Right lobe of liver (tissue), 6 donors: ENCODE measurements around the gene PRKN. TPM values are rescaled to one million over a fixed set of nuclear protein-coding genes. Genes with fewer than 3 reads are reported as not detected.

Experiments used
- ATAC-seq, 4 donors: fragments of 200-7000 bp; cut with Tn5 transposase; one replicate each; pipeline ENCODE4 v1.9.1; 2020; ENCODE audit warnings: mild to moderate bottlenecking in 4 of 4, moderate library complexity in 4 of 4
- DNase-seq, 3 donors: peaks; one replicate each; pipeline ENCODE4 v3.0.0-alpha.2; 2020
- H3K27ac ChIP-seq, 3 donors: fragments of 200-600 bp; one replicate each; pipeline ENCODE4 v1.8.0; 2022
- H3K27me3 ChIP-seq, 2 donors: fragments of 200-600 bp; one replicate each; pipeline ENCODE4 v1.8.0; 2022
- H3K36me3 ChIP-seq, 4 donors: fragments of 200-600 bp; sonication (generic) in 1 of 4; one replicate each; pipeline versions ENCODE4 v1.5.1 to v1.8.0; 2017 to 2022; ENCODE audit warnings: control low read depth in 1 of 4
- H3K4me1 ChIP-seq, 4 donors: fragments of 200-600 bp; sonication (generic) in 1 of 4; one replicate each; pipeline versions ENCODE4 v1.5.1 to v1.8.0; 2017 to 2022; ENCODE audit warnings: control low read depth in 1 of 4
- H3K4me3 ChIP-seq, 3 donors: fragments of 200-600 bp; one replicate each; pipeline ENCODE4 v1.8.0; 2022
- H3K9me3 ChIP-seq, 4 donors: fragments of 200-600 bp; sonication (generic) in 1 of 4; one replicate each; pipeline versions ENCODE4 v1.5.1 to v1.8.0; 2017 to 2022; ENCODE audit warnings: control low read depth in 1 of 4
- CTCF ChIP-seq, 4 donors: fragments of 200-600 bp in 3 of 4; fragments of 450-650 bp in 1 of 4; IDR thresholded peaks; one replicate each; pipeline versions ENCODE4 v1.5.1 to v1.8.0; 2016 to 2022; ENCODE audit warnings: antibody characterized with exemption in 4 of 4, mild to moderate bottlenecking in 2 of 4
- POLR2A ChIP-seq: fragments of 450-650 bp; IDR thresholded peaks from one replicate; pipeline ENCODE4 v1.6.1; 2017; ENCODE audit warnings: antibody characterized with exemption, mild to moderate bottlenecking
- WGBS: methylation state at CpG from one replicate; pipeline ENCODE4 v1.1.6; 2018; ENCODE audit warnings: low coverage, low lambda C conversion rate; ENCODE audit not compliant: insufficient coverage; ENCODE audit errors: missing lambda C conversion rate; 5-methylcytosine and 5-hydroxymethylcytosine counted together
- intact Hi-C, 2 donors: fragments of 100-400 bp; cut with DNase I; formaldehyde crosslinking; loops; one replicate each; pipeline versions ENCODE4 v1.11.2 to v1.14.1; 2022
- total RNA-seq, 6 experiments: library from RNA; depleted of rRNA in 2 of 6; stranded (reverse); fragments of >200 nt in 2 of 6; fragmentation: NEBNext Ultra II Directional in 3 of 6; extraction: Animal tissue kit (Norgen Biotek cat#: 25700) in 3 of 6; gene quantifications; one replicate each; pipeline versions ENCODE4 v1.1.0 to v1.2.4, GENCODE V29; 2016 to 2023
- donor health status: DM: no; HTN: yes; CAD: no.
- donor health status: DM: no; HTN: no; CAD: no.
- donor health status: DM: no; HTN: no; CAD: no.
- donor health status: DM: no; HTN: yes; CAD: no.
- donor health status: DM: no; HTN: yes; CAD: no.

Gene PRKN
- total RNA-seq, 6 experiments from 2014 or later = 1.1 to 3.7 (median 2.2) TPM

GRCh38 chr6:162736961-162737360 lies 9.4 kb upstream of the PRKN start:
- 29% methylated on average over 1 of the region's 1 CpG for WGBS
- no peak for DNase-seq

GRCh38 chr6:162733489-162733888 lies 5.9 kb upstream of the PRKN start:
- no peak overlapping the region for H3K27ac ChIP-seq
- H3K36me3 ChIP-seq = no peaks in the 10 kb centered on the region
- no peak overlapping the region for H3K4me3 ChIP-seq
- H3K4me1 ChIP-seq = no peaks in the 10 kb centered on the region
- DNase-seq = no peak
- intact Hi-C loops = no loop called here
- WGBS = 84% methylated on average over 4 of the region's 4 CpGs
- ATAC-seq = no peak
- H3K27me3 ChIP-seq = no peaks in the 10 kb centered on the region
- no peaks in the 10 kb centered on the region for H3K9me3 ChIP-seq
- TF ChIP-seq CTCF (IDR thresholded peaks at IDR 0.05) = no peak
- TF ChIP-seq POLR2A = no peak

More at GRCh38 chr6:162736961-162737360, 9.4 kb upstream of the PRKN start:
- TF ChIP-seq CTCF (IDR thresholded peaks at IDR 0.05) (peak; percentile 39 to 56 (median 54)), POLR2A (no peak)
- no peaks in the 10 kb centered on the region for H3K9me3 ChIP-seq
- no peaks in the 10 kb centered on the region for H3K4me1 ChIP-seq
- no peak overlapping the region for H3K4me3 ChIP-seq
- ATAC-seq = peak; percentile 68 to 81 (median 74)
- intact Hi-C loops = no loop called here
- no peaks in the 10 kb centered on the region for H3K36me3 ChIP-seq
- no peaks in the 10 kb centered on the region for H3K27me3 ChIP-seq
- no peak overlapping the region for H3K27ac ChIP-seq

- Histone ChIP-seq H3K36me3 (no peaks in the 10 kb centered on the region), H3K9me3 (no peaks in the 10 kb centered on the region), H3K27ac (no peak overlapping the region), H3K4me3 (no peak overlapping the region), H3K27me3 (no peaks in the 10 kb centered on the region), H3K4me1 (peaks cover 0 to 10% (median 3%) of the 10 kb centered on the region in 4 donors)
- DNase-seq (no peak), ATAC-seq (no peak)
- intact Hi-C loops = no loop called here
- 100% methylated on average over 1 of the region's 1 CpG for WGBS
- TF ChIP-seq CTCF (IDR thresholded peaks at IDR 0.05) = no peak
- TF ChIP-seq POLR2A = no peak
These were observed 2.9 kb upstream of the PRKN start for GRCh38 chr6:162730502-162730901.

GRCh38 chr6:162728706-162729105 lies 1.1 kb upstream of the PRKN start:
- intact Hi-C loops = no loop called here

GRCh38 chr6:162728197-162728596 lies 631 bp upstream of the PRKN start:
- H3K36me3 ChIP-seq = no peaks in the 10 kb centered on the region
- H3K4me3 ChIP-seq = peak overlapping the region in 1 of 3 donors; percentile 3
- H3K27ac ChIP-seq = no peak overlapping the region
- no peaks in the 10 kb centered on the region for H3K9me3 ChIP-seq
- ATAC-seq (no peak), DNase-seq (no peak)
- TF ChIP-seq POLR2A (no peak), CTCF (IDR thresholded peaks at IDR 0.05) (no peak)
- intact Hi-C loops = no loop called here
- 40% methylated on average over 5 of the region's 7 CpGs for WGBS
- peaks cover 0 to 10% (median 3%) of the 10 kb centered on the region in 4 donors for H3K4me1 ChIP-seq
- no peaks in the 10 kb centered on the region for H3K27me3 ChIP-seq

More at GRCh38 chr6:162728706-162729105, 1.1 kb upstream of the PRKN start:
- TF ChIP-seq POLR2A = no peak
- ATAC-seq = no peak
- H3K27ac ChIP-seq = no peak overlapping the region
- no peak overlapping the region for H3K4me3 ChIP-seq
- peaks cover 0 to 10% (median 3%) of the 10 kb centered on the region in 4 donors for H3K4me1 ChIP-seq
- no peaks in the 10 kb centered on the region for H3K27me3 ChIP-seq
- no peaks in the 10 kb centered on the region for H3K9me3 ChIP-seq
- no peak for DNase-seq
- 100% methylated on average over 1 of the region's 1 CpG for WGBS
- no peaks in the 10 kb centered on the region for H3K36me3 ChIP-seq
